Heart right ventricle (tissue), 16 donors: ENCODE measurements around the gene ARID3B. TPM values are rescaled to one million over a fixed set of nuclear protein-coding genes. Genes with fewer than 3 reads are reported as not detected.

Source experiments
- ATAC-seq, 8 donors: fragments of 200-7000 bp; cut with Tn5 transposase; one replicate each; pipeline ENCODE4 v1.9.1; 2020; ENCODE audit warnings: mild to moderate bottlenecking in 8 of 8, moderate library complexity in 8 of 8, moderate number of reproducible peaks in 1 of 8
- DNase-seq, 2 donors: peaks; one replicate each; pipeline ENCODE4 v3.0.0-alpha.2; 2020
- H3K27ac ChIP-seq, 10 donors: fragments of 200-600 bp; sonication (generic) in 2 of 10; one replicate each; pipeline versions ENCODE4 v1.5.0 to v1.8.0; 2020 to 2022; ENCODE audit warnings: mild to moderate bottlenecking in 3 of 10
- H3K27me3 ChIP-seq, 7 donors: fragments of 200-600 bp; one replicate each; pipeline ENCODE4 v1.8.0; 2021 to 2022; ENCODE audit warnings: mild to moderate bottlenecking in 2 of 7
- H3K36me3 ChIP-seq, 9 donors: fragments of 200-600 bp; sonication (generic) in 1 of 9; one replicate each; pipeline versions ENCODE4 v1.5.0 to v1.8.0; 2020 to 2022; ENCODE audit warnings: mild to moderate bottlenecking in 2 of 9
- H3K4me1 ChIP-seq, 9 donors: fragments of 200-600 bp; sonication (generic) in 1 of 9; one replicate each; pipeline versions ENCODE4 v1.5.0 to v1.8.0; 2020 to 2022; ENCODE audit warnings: mild to moderate bottlenecking in 4 of 9
- H3K4me3 ChIP-seq, 10 donors: fragments of 200-600 bp; sonication (generic) in 2 of 10; one replicate each; pipeline versions ENCODE4 v1.5.0 to v1.8.0; 2020 to 2022; ENCODE audit warnings: mild to moderate bottlenecking in 7 of 10, moderate library complexity in 2 of 10
- H3K9me3 ChIP-seq, 11 donors: fragments of 200-600 bp in 10 of 11; sonication (generic) in 2 of 11; one replicate each; pipeline versions ENCODE4 v1.5.0 to v1.8.0; 2013 to 2022; ENCODE audit warnings: mild to moderate bottlenecking in 2 of 11, control low read depth in 1 of 11, moderate library complexity in 1 of 11
- WGBS, 2 donors: extraction: QIAGEN DNeasy Blood & Tissue Kit; methylation state at CpG; one replicate each; pipeline ENCODE4 v1.1.7; 2013; ENCODE audit warnings: inconsistent platforms in 1 of 2; 5-methylcytosine and 5-hydroxymethylcytosine counted together
- intact Hi-C, 10 donors: fragments of 100-400 bp; cut with DNase I; formaldehyde crosslinking; loops; one replicate each; pipeline versions ENCODE4 v1.11.1 to v1.14.2; 2022
- polyA plus RNA-seq, 2 donors: library from polyadenylated mRNA; stranded (reverse); fragments of 200-250 nt; gene quantifications; one replicate each; pipeline ENCODE4 v1.2.3, GENCODE V29; 2013
- total RNA-seq, 10 donors: library from RNA; stranded (reverse); fragmentation: NEBNext Ultra II Directional in 3 of 10; extraction: Animal tissue kit (Norgen Biotek cat#: 25700) in 3 of 10; gene quantifications; one replicate each; pipeline versions ENCODE4 v1.2.1 to v1.2.4, GENCODE V29; 2021 to 2023
- TF ChIP-seq, protein P1 (sequence below), 9 donors: fragments of 200-600 bp; sonication (generic) in 2 of 9; IDR thresholded peaks; one replicate each; pipeline versions ENCODE4 v1.5.0 to v1.8.0; 2021 to 2022; ENCODE audit warnings: antibody characterized with exemption in 9 of 9, mild to moderate bottlenecking in 5 of 9, moderate library complexity in 1 of 9
- donor health status: Arrhythmogenic right ventricular cardiomyopathy.
- donor health status: ischemic (EF 13 %, LVEDD 7.1; RV severe dilation, severe dysfunction).
- donor health status: healthy with polysubstance abuse.
- donor health status: DM: no; HTN: yes; CAD: no.
- donor health status: DM: no; HTN: no; CAD: no.
- donor health status: ischemic (EF 25% LVEDD 6.9; RV normal size, moderate dysfunction).
- donor health status: ischemic (EF 25% LVEDD 5.7; RV mildly dilated, moderate dysfunction).
- donor health status: healthy.
- donor health status: DM: yes; HTN: yes; CAD: no.
- donor health status: Ischemic cardiomyopathy.
- donor health status: ischemic (EF 35%, LVEDD 5.7; RV mildly dilated, moderate dysfunction).
- donor health status: nonischemic (EF 11% LVEDD 7.7; RV severe dilation, severe dysfunction).
- donor health status: DM: yes; HTN: yes; CAD: no.
- donor health status: PGD.
- donor health status: ischemic (EF 29% LVEDD 5.4; RV normal size, mild dysfunction).
- donor health status: nonischemic (EF 23%, LVEDD 6.1; RV moderate dilation, normal function).

The ARID3B gene
- total and polyA plus RNA-seq, 12 donors, result 1.2 to 3.7 (median 2.4) TPM

DNA sequence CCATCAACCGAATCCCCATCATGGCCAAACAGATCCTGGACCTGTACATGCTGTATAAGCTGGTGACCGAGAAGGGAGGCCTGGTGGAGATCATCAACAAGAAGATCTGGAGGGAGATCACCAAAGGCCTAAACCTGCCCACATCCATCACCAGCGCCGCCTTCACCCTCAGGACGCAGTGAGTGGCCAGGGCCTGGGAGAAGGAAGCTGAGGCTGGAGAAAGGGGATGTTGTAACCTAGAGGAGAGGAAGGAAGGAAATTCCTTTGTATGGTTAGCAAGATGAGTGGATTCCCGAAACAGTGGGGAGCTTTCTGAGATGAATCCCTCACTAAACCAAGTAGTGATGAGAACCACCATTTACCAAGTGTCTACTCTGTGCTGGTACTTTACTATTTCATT lies 48.8 kb downstream of the ARID3B start:
- no peaks in the 10 kb centered on the region for H3K27me3 ChIP-seq
- WGBS, 2 donors, result 90 to 91% methylated on average over 6 of the region's 6 CpGs
- ATAC-seq (no peak), DNase-seq (no peak)
- H3K9me3 ChIP-seq, result no peaks in the 10 kb centered on the region
- peaks cover 0 to 63% (median 37%) of the 10 kb centered on the region in 9 donors for H3K36me3 ChIP-seq
- no peak overlapping the region for H3K27ac ChIP-seq
- no peak overlapping the region for H3K4me3 ChIP-seq
- H3K4me1 ChIP-seq, result peaks cover 0 to 25% (median 17%) of the 10 kb centered on the region in 9 donors
- TF ChIP-seq, protein P1, sequence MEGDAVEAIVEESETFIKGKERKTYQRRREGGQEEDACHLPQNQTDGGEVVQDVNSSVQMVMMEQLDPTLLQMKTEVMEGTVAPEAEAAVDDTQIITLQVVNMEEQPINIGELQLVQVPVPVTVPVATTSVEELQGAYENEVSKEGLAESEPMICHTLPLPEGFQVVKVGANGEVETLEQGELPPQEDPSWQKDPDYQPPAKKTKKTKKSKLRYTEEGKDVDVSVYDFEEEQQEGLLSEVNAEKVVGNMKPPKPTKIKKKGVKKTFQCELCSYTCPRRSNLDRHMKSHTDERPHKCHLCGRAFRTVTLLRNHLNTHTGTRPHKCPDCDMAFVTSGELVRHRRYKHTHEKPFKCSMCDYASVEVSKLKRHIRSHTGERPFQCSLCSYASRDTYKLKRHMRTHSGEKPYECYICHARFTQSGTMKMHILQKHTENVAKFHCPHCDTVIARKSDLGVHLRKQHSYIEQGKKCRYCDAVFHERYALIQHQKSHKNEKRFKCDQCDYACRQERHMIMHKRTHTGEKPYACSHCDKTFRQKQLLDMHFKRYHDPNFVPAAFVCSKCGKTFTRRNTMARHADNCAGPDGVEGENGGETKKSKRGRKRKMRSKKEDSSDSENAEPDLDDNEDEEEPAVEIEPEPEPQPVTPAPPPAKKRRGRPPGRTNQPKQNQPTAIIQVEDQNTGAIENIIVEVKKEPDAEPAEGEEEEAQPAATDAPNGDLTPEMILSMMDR (IDR thresholded peaks at IDR 0.05), result no peak
- intact Hi-C loops, result loop anchor here in 1 of 10 donors (5.0 kb wide), 1 partner anchor 38 kb away; no protein-coding TSS in a partner anchor

DNA sequence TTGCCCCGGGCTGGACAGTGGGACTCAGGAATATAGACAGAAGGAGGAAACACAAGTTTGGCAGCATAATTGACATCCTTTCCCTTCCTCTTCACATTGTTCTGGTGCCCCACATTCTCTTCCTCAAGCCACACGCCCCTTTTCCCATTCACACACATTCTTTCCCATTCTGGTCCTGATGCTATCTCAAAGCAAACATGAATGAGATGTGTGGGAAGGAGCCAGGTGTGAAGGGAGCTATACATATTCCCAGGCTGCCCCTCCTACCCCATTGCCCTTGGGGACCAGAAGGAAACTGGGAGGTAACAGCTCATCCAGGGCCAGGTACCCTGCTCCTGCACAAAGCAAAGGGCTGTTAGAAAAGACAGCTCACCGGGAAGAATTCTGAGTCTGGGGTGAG lies 51.2 kb downstream of the ARID3B start:
- peaks cover 0 to 22% (median 12%) of the 10 kb centered on the region in 9 donors for H3K4me1 ChIP-seq
- H3K9me3 ChIP-seq, result no peaks in the 10 kb centered on the region
- H3K36me3 ChIP-seq, result peaks cover 0 to 65% (median 32%) of the 10 kb centered on the region in 9 donors
- 76 to 87% methylated on average over 3 of the region's 3 CpGs for WGBS, 2 donors
- TF ChIP-seq, protein P1 (IDR thresholded peaks at IDR 0.05), result no peak
- DNase-seq (no peak), ATAC-seq (no peak)
- H3K27ac ChIP-seq, result no peak overlapping the region
- intact Hi-C loops, result no loop called here
- no peak overlapping the region for H3K4me3 ChIP-seq
- no peaks in the 10 kb centered on the region for H3K27me3 ChIP-seq

DNA sequence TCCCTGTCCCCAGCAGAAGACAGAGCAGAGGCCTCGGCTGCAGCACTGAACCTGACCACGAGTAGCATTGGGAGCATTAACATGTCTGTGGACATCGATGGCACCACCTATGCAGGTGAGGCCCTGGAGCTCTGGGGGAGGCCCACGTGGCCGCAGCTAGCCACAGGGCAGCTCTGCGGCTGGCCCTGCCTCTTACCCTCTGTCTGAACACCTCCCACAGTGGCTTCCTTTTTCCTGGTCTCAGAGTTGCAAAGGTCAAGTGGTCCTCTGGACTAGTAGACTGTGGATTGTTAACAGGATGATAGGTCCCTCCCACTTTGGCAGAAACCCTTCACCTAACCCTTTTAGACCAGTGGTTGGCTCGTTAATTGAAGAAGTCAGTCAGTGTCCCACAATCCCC lies 52.1 kb downstream of the ARID3B start:
- peaks cover 0 to 27% (median 17%) of the 10 kb centered on the region in 9 donors for H3K4me1 ChIP-seq
- intact Hi-C loops, result no loop called here
- H3K27ac ChIP-seq, result no peak overlapping the region
- H3K9me3 ChIP-seq, result no peaks in the 10 kb centered on the region
- DNase-seq (no peak), ATAC-seq (no peak)
- 78 to 88% methylated on average over 7 of the region's 7 CpGs for WGBS, 2 donors
- H3K27me3 ChIP-seq, result no peaks in the 10 kb centered on the region
- no peak overlapping the region for H3K4me3 ChIP-seq
- H3K36me3 ChIP-seq, result peaks cover 0 to 65% (median 32%) of the 10 kb centered on the region in 9 donors
- TF ChIP-seq, protein P1 (IDR thresholded peaks at IDR 0.05), result no peak

DNA sequence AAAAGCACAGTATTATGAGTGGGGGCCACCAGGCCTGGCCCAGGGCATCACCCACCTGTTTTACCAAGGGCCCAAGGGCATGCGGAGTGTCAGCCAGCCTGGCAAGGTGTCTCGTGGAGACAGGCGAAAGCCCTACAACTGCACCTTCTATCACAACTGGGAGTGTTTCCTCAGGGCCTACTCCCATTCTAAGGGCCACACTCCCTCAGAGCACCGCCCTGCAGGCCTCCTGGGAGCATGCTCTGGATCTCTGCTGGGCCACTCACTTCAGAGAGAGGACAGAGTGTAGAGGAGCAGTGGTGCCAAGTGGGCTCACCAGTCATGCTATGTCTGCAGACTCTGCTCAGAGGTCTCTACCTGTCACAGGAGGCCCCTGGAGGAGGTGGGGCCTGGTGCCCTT lies 53.4 kb downstream of the ARID3B start:
- H3K4me1 ChIP-seq, result peaks cover 4 to 23% (median 14%) of the 10 kb centered on the region in 9 donors
- DNase-seq (no peak), ATAC-seq (no peak)
- 98% methylated on average over 4 of the region's 4 CpGs for WGBS, 2 donors
- H3K36me3 ChIP-seq, result peaks cover 0 to 63% (median 32%) of the 10 kb centered on the region in 9 donors
- H3K27ac ChIP-seq, result no peak overlapping the region
- no peak overlapping the region for H3K4me3 ChIP-seq
- no peaks in the 10 kb centered on the region for H3K9me3 ChIP-seq
- H3K27me3 ChIP-seq, result no peaks in the 10 kb centered on the region
- TF ChIP-seq, protein P1 (IDR thresholded peaks at IDR 0.05), result no peak
- intact Hi-C loops, result no loop called here
